Natural killer cell (primary cell): ENCODE data around the gene HOXD13. TPM values are rescaled to one million over a fixed set of nuclear protein-coding genes. Genes with fewer than 3 reads are reported as not detected.

ENCODE experiments used
- ATAC-seq, 3 donors: fragments of 150-1000 bp in 2 of 3; fragments of 200-7000 bp in 1 of 3; cut with Tn5 transposase; 1 replicate in 1 of 3; 2 replicates in 2 of 3; pipeline ENCODE4 v1.10.0; 2021; ENCODE audit warnings: mild to moderate bottlenecking in 2 of 3, moderate library complexity in 2 of 3
- DNase-seq, 2 donors: peaks; one replicate each; pipeline versions ENCODE4 v3.0.0 to v3.0.0-alpha.2; 2013 to 2021; ENCODE audit warnings: mixed read lengths in 1 of 2
- H3K27ac ChIP-seq: one replicate; pipeline ENCODE4 v1.5.1; 2013; ENCODE audit warnings: mild to moderate bottlenecking, low read length
- H3K27me3 ChIP-seq: one replicate; pipeline ENCODE4 v1.6.1; 2013; ENCODE audit warnings: low read length; ENCODE audit not compliant: control insufficient read depth, insufficient read depth
- H3K36me3 ChIP-seq: one replicate; pipeline ENCODE4 v1.6.1; 2013; ENCODE audit warnings: low read length; ENCODE audit not compliant: control insufficient read depth, insufficient read depth
- H3K4me1 ChIP-seq: one replicate; pipeline ENCODE4 v1.6.1; 2013; ENCODE audit warnings: low read length; ENCODE audit not compliant: control insufficient read depth, insufficient read depth
- H3K4me3 ChIP-seq: one replicate; pipeline ENCODE4 v1.5.1; 2013; ENCODE audit warnings: low read length
- H3K9me3 ChIP-seq: one replicate; pipeline ENCODE4 v1.6.1; 2013; ENCODE audit warnings: low read length; ENCODE audit not compliant: control insufficient read depth, insufficient read depth
- H3K27ac Mint-ChIP-seq, 2 donors: one replicate each; pipeline ENCODE4 v1.8.0; 2022; ENCODE audit warnings: mild to moderate bottlenecking in 2 of 2, mixed read lengths in 2 of 2, moderate library complexity in 1 of 2
- H3K27me3 Mint-ChIP-seq, 2 donors: one replicate each; pipeline ENCODE4 v1.8.0; 2022; ENCODE audit warnings: low read depth in 2 of 2, mixed read lengths in 2 of 2
- H3K36me3 Mint-ChIP-seq: one replicate; pipeline ENCODE4 v1.8.0; 2022; ENCODE audit warnings: mixed read lengths
- H3K4me1 Mint-ChIP-seq, 2 donors: one replicate each; pipeline ENCODE4 v1.8.0; 2022; ENCODE audit warnings: mixed read lengths in 2 of 2
- H3K4me3 Mint-ChIP-seq: one replicate; pipeline ENCODE4 v1.8.0; 2022; ENCODE audit warnings: mild to moderate bottlenecking, moderate library complexity, mixed read lengths
- H3K9me3 Mint-ChIP-seq, 2 donors: one replicate each; pipeline ENCODE4 v1.8.0; 2022; ENCODE audit warnings: mixed read lengths in 2 of 2
- WGBS: methylation state at CpG from one replicate; pipeline ENCODE4 v1.1.7; 2013; ENCODE audit warnings: missing lambda C conversion rate; ENCODE audit not compliant: insufficient coverage; 5-methylcytosine and 5-hydroxymethylcytosine counted together
- intact Hi-C: fragments of 100-400 bp; cut with micrococcal nuclease; formaldehyde crosslinking; loops from one replicate; pipeline ENCODE4 v1.14.2; 2022
- total RNA-seq, 4 donors: library from RNA; stranded (reverse); fragments of 120-200 nt in 1 of 4; gene quantifications; one replicate each; pipeline versions ENCODE4 v1.2.3 to v1.2.4, GENCODE V29; 2013 to 2022
- TF ChIP-seq, protein P1 (sequence below): fragments of 200-600 bp; IDR thresholded peaks from one replicate; pipeline ENCODE4 v1.8.0; 2022; ENCODE audit warnings: antibody characterized with exemption

HOXD13 gene
- total RNA-seq, 3 donors from 2014 or later (not counting 1 experiment from before 2014, with no cell fraction given), result not detected

DNA sequence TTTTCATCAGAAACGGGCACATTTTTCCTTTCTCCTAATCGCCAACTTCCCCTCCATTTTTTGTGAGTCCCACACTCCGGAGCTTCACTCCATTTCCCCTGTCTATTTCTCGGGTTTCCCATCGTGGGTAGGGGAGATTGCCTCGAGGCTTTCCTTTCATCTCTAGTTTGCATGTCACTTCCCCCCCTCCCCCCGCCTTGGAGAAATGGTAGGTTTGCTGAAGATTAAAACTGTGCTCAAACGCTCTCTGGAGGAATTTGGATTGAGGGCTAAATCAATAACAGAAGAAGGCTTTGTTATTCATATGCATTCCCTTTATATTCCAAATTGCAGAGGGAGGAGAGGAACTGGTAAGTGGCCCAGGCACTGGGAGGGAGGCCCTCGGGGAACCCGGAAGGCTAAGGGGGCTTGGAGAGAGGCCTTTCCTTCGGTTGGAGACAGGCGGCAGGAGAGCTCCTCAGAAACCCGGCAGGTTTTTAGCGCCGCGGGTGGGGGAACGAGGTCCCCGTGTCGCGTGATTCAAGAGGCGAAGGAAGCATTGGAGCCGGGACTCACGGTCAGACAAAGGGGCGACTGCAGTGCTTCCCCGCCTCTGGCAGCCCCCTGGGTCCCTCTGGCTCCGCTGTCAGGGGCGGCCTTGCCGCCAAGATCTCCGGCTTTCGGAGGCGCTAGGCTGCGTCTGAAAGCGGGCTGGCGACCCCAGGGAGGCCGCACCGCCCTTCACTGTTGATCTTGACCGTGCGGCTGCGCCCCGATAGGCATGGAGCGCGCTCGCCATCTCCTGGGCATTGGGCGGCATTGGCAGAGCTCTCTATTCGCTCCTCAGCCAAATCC lies 4.7 kb downstream of the HOXD13 start:
- Mint-ChIP-seq H3K4me1 (peaks cover 18 to 28% of the 10 kb centered on the region in 2 donors), H3K27me3 (peaks cover 72 to 73% of the 10 kb centered on the region in 2 donors), H3K36me3 (peaks cover 6% of the 10 kb centered on the region), H3K4me3 (peak overlapping the region; percentile 84), H3K9me3 (no peaks in the 10 kb centered on the region), H3K27ac (peak overlapping the region in 1 of 2 donors; percentile 7)
- H3K4me1 ChIP-seq, result peaks cover 24% of the 10 kb centered on the region
- H3K27ac ChIP-seq, result no peak overlapping the region
- peaks cover 89% of the 10 kb centered on the region for H3K27me3 ChIP-seq
- ATAC-seq, result peak; percentile 79 to 90 (median 87)
- peaks cover 6% of the 10 kb centered on the region for H3K9me3 ChIP-seq
- H3K36me3 ChIP-seq, result no peaks in the 10 kb centered on the region
- TF ChIP-seq, protein P1, sequence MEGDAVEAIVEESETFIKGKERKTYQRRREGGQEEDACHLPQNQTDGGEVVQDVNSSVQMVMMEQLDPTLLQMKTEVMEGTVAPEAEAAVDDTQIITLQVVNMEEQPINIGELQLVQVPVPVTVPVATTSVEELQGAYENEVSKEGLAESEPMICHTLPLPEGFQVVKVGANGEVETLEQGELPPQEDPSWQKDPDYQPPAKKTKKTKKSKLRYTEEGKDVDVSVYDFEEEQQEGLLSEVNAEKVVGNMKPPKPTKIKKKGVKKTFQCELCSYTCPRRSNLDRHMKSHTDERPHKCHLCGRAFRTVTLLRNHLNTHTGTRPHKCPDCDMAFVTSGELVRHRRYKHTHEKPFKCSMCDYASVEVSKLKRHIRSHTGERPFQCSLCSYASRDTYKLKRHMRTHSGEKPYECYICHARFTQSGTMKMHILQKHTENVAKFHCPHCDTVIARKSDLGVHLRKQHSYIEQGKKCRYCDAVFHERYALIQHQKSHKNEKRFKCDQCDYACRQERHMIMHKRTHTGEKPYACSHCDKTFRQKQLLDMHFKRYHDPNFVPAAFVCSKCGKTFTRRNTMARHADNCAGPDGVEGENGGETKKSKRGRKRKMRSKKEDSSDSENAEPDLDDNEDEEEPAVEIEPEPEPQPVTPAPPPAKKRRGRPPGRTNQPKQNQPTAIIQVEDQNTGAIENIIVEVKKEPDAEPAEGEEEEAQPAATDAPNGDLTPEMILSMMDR, result peak; percentile 72
- under 1% methylated on average over 40 of the region's 45 CpGs for WGBS
- DNase-seq, result peak; percentile 50 to 77
- intact Hi-C loops, result loop anchor here (1.0 to 5.0 kb wide), 5 partner anchors 407 to 845 kb away; no protein-coding TSS in a partner anchor
- peak overlapping the region; percentile 34 for H3K4me3 ChIP-seq

DNA sequence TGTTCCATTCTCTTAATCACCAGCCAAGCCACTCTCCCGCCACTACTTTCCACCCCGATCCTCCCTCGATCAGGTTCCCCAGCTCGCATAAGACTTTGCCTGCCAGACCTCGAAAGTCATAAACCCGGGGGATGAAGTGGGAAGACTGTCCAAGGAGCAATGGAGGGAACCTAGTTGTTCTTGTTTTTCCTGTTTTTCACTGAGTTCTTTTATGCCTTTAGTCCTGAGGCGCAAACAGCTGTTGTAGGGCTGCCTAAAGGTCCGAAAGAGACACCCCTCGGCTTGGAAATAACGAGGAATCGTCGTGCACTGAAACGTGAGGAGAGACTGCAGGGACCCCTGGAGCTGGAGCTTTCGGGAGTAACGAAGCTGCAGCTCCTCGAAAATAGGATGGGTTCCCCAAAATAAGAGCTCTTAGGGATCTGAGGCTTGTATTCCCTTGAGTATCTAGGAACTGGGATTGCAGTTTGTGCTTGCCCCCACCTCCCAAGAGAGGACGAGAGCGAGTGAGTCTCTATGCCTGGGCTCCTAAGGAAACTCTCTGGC lies 5.4 kb downstream of the HOXD13 start:
- Mint-ChIP-seq H3K4me3 (peak overlapping the region; percentile 84), H3K27me3 (peaks cover 79 to 80% of the 10 kb centered on the region in 2 donors), H3K36me3 (peaks cover 6% of the 10 kb centered on the region), H3K27ac (peak overlapping the region in 1 of 2 donors; percentile 7), H3K4me1 (peaks cover 18 to 27% of the 10 kb centered on the region in 2 donors), H3K9me3 (no peaks in the 10 kb centered on the region)
- Histone ChIP-seq H3K27me3 (peaks cover 96% of the 10 kb centered on the region), H3K9me3 (peaks cover 6% of the 10 kb centered on the region), H3K27ac (no peak overlapping the region), H3K4me3 (peak overlapping the region; percentile 34), H3K36me3 (no peaks in the 10 kb centered on the region), H3K4me1 (peaks cover 24% of the 10 kb centered on the region)
- TF ChIP-seq, protein P1, result no peak
- DNase-seq (no peak), ATAC-seq (no peak)
- intact Hi-C loops, result loop anchor here (1.0 to 5.0 kb wide), 5 partner anchors 408 to 846 kb away; no protein-coding TSS in a partner anchor
- 4% methylated on average over 17 of the region's 18 CpGs for WGBS

DNA sequence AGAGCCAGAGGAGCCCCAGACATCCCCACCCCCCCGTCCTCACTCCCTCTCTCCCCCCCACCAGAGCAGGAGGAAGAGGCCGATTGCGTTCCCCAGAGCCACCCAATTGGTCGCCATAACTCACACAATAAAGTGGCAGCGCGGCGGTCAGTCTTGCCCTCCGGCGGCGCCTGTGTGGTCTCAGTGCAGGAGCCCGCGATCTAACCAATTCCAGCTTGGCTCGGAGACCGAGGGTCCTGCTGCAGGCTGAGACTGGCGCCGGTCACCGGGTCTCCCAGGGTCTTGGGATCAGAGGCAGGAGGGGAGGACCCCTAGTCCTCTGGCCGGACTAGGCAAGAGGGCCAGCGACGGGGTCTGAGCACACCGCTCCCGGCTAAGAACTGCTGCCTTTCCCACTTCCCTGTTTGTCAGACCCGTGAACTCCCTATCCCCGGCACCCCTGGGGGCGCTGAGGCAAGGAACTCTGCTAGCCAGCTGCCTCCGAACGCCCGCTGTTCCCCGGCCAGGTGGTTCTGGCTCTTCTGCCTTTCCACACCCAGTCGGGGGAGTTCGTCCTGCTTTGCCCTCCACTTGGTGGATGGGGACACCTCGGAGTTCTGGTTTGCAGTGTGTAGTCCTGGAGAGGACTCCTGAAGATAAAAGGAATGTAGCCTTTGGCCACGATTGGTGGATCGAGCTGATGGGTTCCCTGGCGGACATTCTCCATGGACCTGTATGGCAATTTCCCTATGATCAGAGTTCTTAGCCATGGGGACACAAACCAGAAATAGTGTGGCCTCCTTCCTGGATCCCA lies 6.0 kb downstream of the HOXD13 start:
- intact Hi-C loops, result loop anchor here (5.0 kb wide), 1 partner anchor 846 kb away; no protein-coding TSS in a partner anchor

More for the DNA sequence above, 6.0 kb downstream of the HOXD13 start:
- Mint-ChIP-seq H3K36me3 (peaks cover 6% of the 10 kb centered on the region), H3K4me3 (peak overlapping the region; percentile 25), H3K27ac (no peak overlapping the region), H3K4me1 (peaks cover 18 to 22% of the 10 kb centered on the region in 2 donors), H3K9me3 (no peaks in the 10 kb centered on the region), H3K27me3 (peaks cover 78 to 80% of the 10 kb centered on the region in 2 donors)
- ATAC-seq (no peak), DNase-seq (no peak)
- TF ChIP-seq, protein P1, result no peak
- 7% methylated on average over 35 of the region's 35 CpGs for WGBS
- no peaks in the 10 kb centered on the region for H3K36me3 ChIP-seq
- H3K9me3 ChIP-seq, result peaks cover 6% of the 10 kb centered on the region
- H3K27ac ChIP-seq, result no peak overlapping the region
- H3K4me1 ChIP-seq, result peaks cover 18% of the 10 kb centered on the region
- H3K27me3 ChIP-seq, result peaks cover 94% of the 10 kb centered on the region
- H3K4me3 ChIP-seq, result no peak overlapping the region
